ENCODE data around the gene SH3TC1. TPM values are rescaled to one million over a fixed set of nuclear protein-coding genes. Genes with fewer than 3 reads are reported as not detected.

Gene SH3TC1
- total and polyA plus RNA-seq, 2 of the 8 experiments (the other 6 are each of a cell fraction or from before 2014, with no cell fraction given) = 0.15 TPM; not detected in 1

- H2BK20ac ChIP-seq (ENCODE audit: low read length) = no peak overlapping the region
- H2BK120ac ChIP-seq (replicated peaks; ENCODE audit: low read depth, low read length) = no peak overlapping the region
- FAIRE-seq = no peak
- no peaks in the 10 kb centered on the region for H3K79me2 ChIP-seq (ENCODE audit: control insufficient read depth in 1 of 2, insufficient read depth in 2 of 2, low read length in 2 of 2)
- no peak overlapping the region for H3K14ac ChIP-seq (ENCODE audit: insufficient read length)
- no peak overlapping the region for H3K4me2 ChIP-seq (ENCODE audit: insufficient read depth in 1 of 2, low read depth in 2 of 2, low read length in 2 of 2)
- no peaks in the 10 kb centered on the region; a peak in 1 of 7 replicates for H3K4me1 ChIP-seq (replicated peaks in 1 of 4; ENCODE audit: control insufficient read depth in 3 of 4, insufficient read depth in 4 of 4, low read length in 3 of 4)
- H4K91ac ChIP-seq (replicated peaks; ENCODE audit: insufficient read length, low read length) = no peak overlapping the region
- H3K23ac ChIP-seq (ENCODE audit: insufficient read length) = no peak overlapping the region
- H3K9ac ChIP-seq (replicated peaks in 1 of 4; ENCODE audit: extremely low read depth in 1 of 4, low read depth in 3 of 4, low read length in 3 of 4) = no peak overlapping the region
- no peak overlapping the region for H4K5ac ChIP-seq (ENCODE audit: insufficient read length, low read depth, low read length)
- no peaks in the 10 kb centered on the region for H3K79me1 ChIP-seq (ENCODE audit: low read depth, low read length)
- H3K56ac ChIP-seq (replicated peaks; ENCODE audit: insufficient read length, low read depth, low read length) = no peak overlapping the region
- peaks cover 0 to 1% of the 10 kb centered on the region in 2 experiments for H4K20me1 ChIP-seq (replicated peaks in 1 of 2; ENCODE audit: control insufficient read depth in 1 of 2, insufficient read depth in 2 of 2, low read length in 2 of 2)
- H3K27ac ChIP-seq (ENCODE audit: low read depth, low read length) = no peak overlapping the region
- WGBS, 2 experiments (ENCODE audit: extremely low coverage in 1 of 2, insufficient coverage in 1 of 2, insufficient read length in 1 of 2, insufficient replicate concordance in 2 of 2, low coverage in 1 of 2, low lambda C conversion rate in 2 of 2, missing lambda C conversion rate in 1 of 2) = 85% methylated on average over 11 of the region's 11 CpGs; no CpG with 5 or more reads in 1 of the 2 experiments
- no peak overlapping the region for H2BK5ac ChIP-seq (ENCODE audit: low read depth, low read length)
- no peaks in the 10 kb centered on the region for H3K27me3 ChIP-seq (replicated peaks in 1 of 4; ENCODE audit: control insufficient read depth in 3 of 4, extremely low read depth in 1 of 4, insufficient read depth in 3 of 4, low read length in 3 of 4)
- no peak overlapping the region for H3K4ac ChIP-seq (replicated peaks; ENCODE audit: insufficient read length, low read depth, low read length)
- H3K18ac ChIP-seq (ENCODE audit: extremely low read depth, low read length) = no peak overlapping the region
- H3K36me3 ChIP-seq (ENCODE audit: control insufficient read depth in 2 of 4, insufficient read depth in 4 of 4, low read length in 3 of 4) = no peaks in the 10 kb centered on the region
- TF ChIP-seq TAF7 (optimal IDR thresholded peaks at IDR 0.05; ENCODE audit: borderline replicate concordance, low read depth, low read length) (no peak), CTCF (IDR thresholded peaks at IDR 0.05; ENCODE audit: control extremely low read depth in 1 of 3, insufficient read depth in 1 of 3, low read depth in 1 of 3, low read length in 3 of 3) (peak in 1 of 3 experiments; percentile 4; a peak in 2 of 4 replicates), RAD21 (IDR thresholded peaks at IDR 0.05 in 1 of 2, conservative IDR thresholded peaks at IDR 0.05 in 1 of 2; ENCODE audit: low read depth in 2 of 2, low read length in 2 of 2) (peak in 1 of 2 experiments; percentile 19; a peak in 1 of 4 replicates), CREB1 (IDR thresholded peaks at IDR 0.05) (no peak)
- no peak overlapping the region for H2AK5ac ChIP-seq (ENCODE audit: low read depth, low read length)
- no peak overlapping the region for H2BK12ac ChIP-seq (ENCODE audit: low read depth, low read length)
- H3K4me3 ChIP-seq (ENCODE audit: extremely low read depth in 1 of 4, insufficient read depth in 2 of 4, low read depth in 3 of 4, low read length in 4 of 4) = no peak overlapping the region
- no peak for DNase-seq (ENCODE audit: low read depth in 1 of 2, low spot score in 2 of 2)
- H3K23me2 ChIP-seq (ENCODE audit: low read depth, low read length) = no peaks in the 10 kb centered on the region
- H2BK15ac ChIP-seq (ENCODE audit: low read length) = no peak overlapping the region
- ChIA-PET POLR2A (ENCODE audit: partially characterized antibody) (no interaction called here), CTCF (ENCODE audit: partially characterized antibody) (interaction anchor here (0.6 to 4.3 kb wide), 5 partner anchors 11 to 330 kb away, joined by 3 to 25 read pairs (median 8); no protein-coding TSS in a partner anchor)
- no peak overlapping the region for H2AFZ ChIP-seq (ENCODE audit: low read length)
- no peak overlapping the region for H4K8ac ChIP-seq (ENCODE audit: extremely low read depth, insufficient read depth, low read length)
- no peaks in the 10 kb centered on the region for H3K9me3 ChIP-seq (ENCODE audit: insufficient read depth in 2 of 2, low read depth in 1 of 2, low read length in 1 of 2)
Observed at GRCh38 chr4:8277356-8278008, 78.4 kb downstream of the SH3TC1 start.
